Caco-2 (cell line): ENCODE measurements around the gene MREG. TPM values are rescaled to one million over a fixed set of nuclear protein-coding genes. Genes with fewer than 3 reads are reported as not detected.
A peak's percentile ranks its signal among the peaks of the same experiment; 100 is the strongest.
"Not testable (repeated sequence)": the region's sequence is repeated elsewhere in the genome, so short reads cannot be mapped to it uniquely, and the experiment has no call there.

ENCODE experiments used
- BruUV-seq: library from RNA; stranded (reverse); fragments of 400-500 nt; replicated peaks from 2 replicates; lab custom pipeline; 2021; lab: Mats Ljungman, UMichigan
- CTCF ChIA-PET: fragments of 300-600 bp; sonication (Branson Sonifier 250); formaldehyde crosslinking; loops from one replicate; lab custom pipeline; 2022; ENCODE audit warnings: antibody characterized with exemption; lab: Charles Lee
- POLR2A ChIA-PET: fragments of 300-600 bp; sonication (Branson Sonifier 250); formaldehyde crosslinking; loops from one replicate; lab custom pipeline; 2022; ENCODE audit warnings: antibody characterized with exemption; lab: Charles Lee
- DNase-seq, 2 experiments: peaks; one replicate each; pipeline versions ENCODE4 v3.0.0 to v3.0.0-alpha.2; 2020 to 2022
- H3K27me3 ChIP-seq: replicated peaks from 2 replicates; pipeline ENCODE4 v1.6.0; 2011; ENCODE audit warnings: low read length; ENCODE audit not compliant: control insufficient read depth, insufficient read depth
- H3K36me3 ChIP-seq: 2 replicates; pipeline ENCODE4 v1.5.1; 2011; ENCODE audit warnings: low read length; ENCODE audit not compliant: control insufficient read depth, insufficient read depth
- H3K4me1 ChIP-seq: fragments of 250-450 bp; sonication (Bioruptor Pico); 2 replicates; pipeline ENCODE4 v1.5.1; 2020; ENCODE audit warnings: mild to moderate bottlenecking
- H3K4me3 ChIP-seq: 2 replicates; pipeline ENCODE4 v1.5.1; 2011; ENCODE audit warnings: low read depth, mild to moderate bottlenecking, control low read depth, low read length
- H3K9me3 ChIP-seq: fragments of 250-450 bp; sonication (Bioruptor Pico); 2 replicates; pipeline ENCODE4 v1.5.1; 2020; ENCODE audit warnings: mild to moderate bottlenecking, moderate library complexity
- H3K27ac Mint-ChIP-seq: one replicate; pipeline ENCODE4 v1.8.0; 2022; ENCODE audit warnings: mixed read lengths; ENCODE audit not compliant: unreplicated experiment
- H3K27me3 Mint-ChIP-seq: one replicate; pipeline ENCODE4 v1.8.0; 2022; ENCODE audit warnings: mixed read lengths; ENCODE audit not compliant: insufficient read depth, unreplicated experiment
- H3K36me3 Mint-ChIP-seq: one replicate; pipeline ENCODE4 v1.8.0; 2022; ENCODE audit warnings: mild to moderate bottlenecking, mixed read lengths; ENCODE audit not compliant: insufficient read depth, unreplicated experiment
- H3K4me1 Mint-ChIP-seq: one replicate; pipeline ENCODE4 v1.8.0; 2022; ENCODE audit warnings: low read depth, mixed read lengths; ENCODE audit not compliant: unreplicated experiment
- H3K4me3 Mint-ChIP-seq: one replicate; pipeline ENCODE4 v1.8.0; 2022; ENCODE audit warnings: mild to moderate bottlenecking, moderate library complexity, mixed read lengths; ENCODE audit not compliant: unreplicated experiment
- H3K9me3 Mint-ChIP-seq: one replicate; pipeline ENCODE4 v1.8.0; 2022; ENCODE audit warnings: mixed read lengths; ENCODE audit not compliant: unreplicated experiment
- intact Hi-C: fragments of 100-400 bp; cut with micrococcal nuclease; formaldehyde crosslinking; loops from one replicate; pipeline ENCODE4 v1.10.0; 2022; ENCODE audit not compliant: unreplicated experiment
- total RNA-seq: library from RNA; stranded (reverse); gene quantifications from 2 replicates; pipeline ENCODE4 v1.2.3, GENCODE V29; 2022
- TF ChIP-seq, protein P1 (sequence below), 2 experiments: fragments of 200-600 bp in 1 of 2; IDR thresholded peaks; 1 replicate in 1 of 2; 2 replicates in 1 of 2; pipeline versions ENCODE4 v1.5.1 to v1.8.0; 2011 to 2022; ENCODE audit warnings: antibody characterized with exemption in 1 of 2, control low read depth in 1 of 2, inconsistent platforms in 1 of 2, low read depth in 1 of 2, low read length in 1 of 2, mild to moderate bottlenecking in 1 of 2, moderate library complexity in 1 of 2; ENCODE audit not compliant: insufficient read depth in 1 of 2, severe bottlenecking in 1 of 2, unreplicated experiment in 1 of 2

The MREG gene
- total RNA-seq, 1 experiment from 2014 or later: 43.8 TPM

DNA sequence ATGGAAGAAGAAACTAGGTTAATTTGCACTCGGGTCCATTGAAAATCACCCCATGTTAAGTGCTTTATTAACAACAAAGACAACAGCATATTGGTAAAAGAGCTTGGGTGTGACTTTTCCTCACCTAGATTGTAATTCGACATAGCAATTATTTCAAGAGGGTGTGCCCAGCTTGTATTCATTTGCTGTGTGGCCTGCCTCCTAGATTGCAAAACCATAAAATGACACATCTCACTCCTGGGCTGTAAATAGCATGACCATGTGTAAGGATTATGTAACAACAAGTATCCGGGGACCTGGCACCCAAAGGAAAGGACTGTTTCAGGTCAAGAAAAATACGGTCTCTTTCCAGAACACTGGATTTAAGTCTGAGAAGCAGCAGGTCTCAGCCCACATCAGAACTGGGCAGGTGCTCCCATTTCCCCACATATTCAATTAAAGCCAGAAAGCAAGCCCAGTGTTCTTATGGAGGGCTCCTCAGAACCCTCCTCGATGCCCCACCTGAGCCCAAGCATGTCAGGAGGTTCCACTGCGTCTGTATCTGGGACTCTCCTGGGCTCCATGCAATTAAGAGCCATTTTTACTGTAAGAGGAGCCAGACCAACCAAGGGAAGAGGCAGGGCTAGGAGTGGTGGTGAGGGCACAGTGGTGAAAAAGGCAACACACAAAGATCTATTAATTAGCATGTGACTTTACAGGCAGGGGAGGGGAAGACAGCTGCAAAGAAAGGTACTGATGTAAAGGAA is 39.2 kb downstream of the MREG start:
- POLR2A ChIA-PET: no interaction called here
- Histone ChIP-seq H3K4me1 (no peaks in the 10 kb centered on the region; the same call in 1 of the 2 replicates), H3K9me3 (no peaks in the 10 kb centered on the region), H3K27me3 (no peaks in the 10 kb centered on the region), H3K4me3 (no peak overlapping the region), H3K36me3 (no peaks in the 10 kb centered on the region)
- intact Hi-C loops: loop anchor here (2.0 kb wide), 1 partner anchor 23 kb away; no protein-coding TSS in a partner anchor
- TF ChIP-seq, protein P1, sequence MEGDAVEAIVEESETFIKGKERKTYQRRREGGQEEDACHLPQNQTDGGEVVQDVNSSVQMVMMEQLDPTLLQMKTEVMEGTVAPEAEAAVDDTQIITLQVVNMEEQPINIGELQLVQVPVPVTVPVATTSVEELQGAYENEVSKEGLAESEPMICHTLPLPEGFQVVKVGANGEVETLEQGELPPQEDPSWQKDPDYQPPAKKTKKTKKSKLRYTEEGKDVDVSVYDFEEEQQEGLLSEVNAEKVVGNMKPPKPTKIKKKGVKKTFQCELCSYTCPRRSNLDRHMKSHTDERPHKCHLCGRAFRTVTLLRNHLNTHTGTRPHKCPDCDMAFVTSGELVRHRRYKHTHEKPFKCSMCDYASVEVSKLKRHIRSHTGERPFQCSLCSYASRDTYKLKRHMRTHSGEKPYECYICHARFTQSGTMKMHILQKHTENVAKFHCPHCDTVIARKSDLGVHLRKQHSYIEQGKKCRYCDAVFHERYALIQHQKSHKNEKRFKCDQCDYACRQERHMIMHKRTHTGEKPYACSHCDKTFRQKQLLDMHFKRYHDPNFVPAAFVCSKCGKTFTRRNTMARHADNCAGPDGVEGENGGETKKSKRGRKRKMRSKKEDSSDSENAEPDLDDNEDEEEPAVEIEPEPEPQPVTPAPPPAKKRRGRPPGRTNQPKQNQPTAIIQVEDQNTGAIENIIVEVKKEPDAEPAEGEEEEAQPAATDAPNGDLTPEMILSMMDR (IDR thresholded peaks at IDR 0.05; ENCODE audit: insufficient read depth in 1 of 2, low read depth in 1 of 2, low read length in 1 of 2, severe bottlenecking in 1 of 2, unreplicated experiment in 1 of 2): no peak
- CTCF ChIA-PET: no interaction called here
- Mint-ChIP-seq H3K9me3 (no peaks in the 10 kb centered on the region), H3K4me3 (no peak overlapping the region), H3K27me3 (no peaks in the 10 kb centered on the region), H3K4me1 (peaks cover 14% of the 10 kb centered on the region), H3K36me3 (peaks cover 13% of the 10 kb centered on the region), H3K27ac (no peak overlapping the region)
- DNase-seq: peak in 1 of 2 experiments; percentile 27
- BruUV-seq: no TSS peak

DNA sequence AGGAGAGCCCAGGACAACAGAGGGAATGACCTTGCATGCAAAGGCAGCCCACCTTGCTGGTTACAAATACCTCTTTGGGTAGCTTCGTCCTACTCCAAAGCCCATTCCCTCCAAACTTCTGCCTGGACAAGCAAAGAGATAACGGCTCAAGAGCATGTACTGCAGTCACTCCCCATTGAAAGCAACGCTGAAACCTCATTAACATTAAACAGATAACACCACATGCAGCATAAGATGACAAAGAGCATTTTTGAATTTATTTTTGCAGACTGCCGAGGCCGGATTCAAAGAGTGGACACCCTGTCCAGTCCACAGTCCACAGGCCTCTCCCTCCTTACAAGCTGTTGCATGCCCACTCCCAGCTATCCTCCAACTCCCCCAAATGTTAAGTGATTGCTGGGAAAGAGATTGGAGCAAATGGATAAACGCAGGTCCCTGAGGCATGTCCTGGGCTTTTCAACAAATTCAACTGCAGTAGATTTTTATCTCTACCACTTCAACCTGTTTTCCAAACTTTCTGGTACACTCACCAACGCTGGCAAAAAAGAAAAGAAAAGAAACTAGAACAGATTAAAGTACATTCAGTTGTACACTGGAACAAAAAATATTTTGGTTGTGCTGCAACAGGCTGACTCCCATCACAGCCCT is 40.1 kb downstream of the MREG start:
- intact Hi-C loops: no loop called here
- Histone ChIP-seq H3K27me3 (no peaks in the 10 kb centered on the region), H3K9me3 (no peaks in the 10 kb centered on the region), H3K4me3 (no peak overlapping the region), H3K36me3 (no peaks in the 10 kb centered on the region), H3K4me1 (no peaks in the 10 kb centered on the region; the same call in 1 of the 2 replicates)
- Mint-ChIP-seq H3K27ac (no peak overlapping the region), H3K4me3 (no peak overlapping the region), H3K36me3 (peaks cover 13% of the 10 kb centered on the region), H3K4me1 (peaks cover 14% of the 10 kb centered on the region), H3K9me3 (no peaks in the 10 kb centered on the region), H3K27me3 (no peaks in the 10 kb centered on the region)
- DNase-seq: no peak
- POLR2A ChIA-PET: no interaction called here
- TF ChIP-seq, protein P1 (IDR thresholded peaks at IDR 0.05; ENCODE audit: insufficient read depth in 1 of 2, low read depth in 1 of 2, low read length in 1 of 2, severe bottlenecking in 1 of 2, unreplicated experiment in 1 of 2): no peak
- CTCF ChIA-PET: no interaction called here
- no TSS peak for BruUV-seq

DNA sequence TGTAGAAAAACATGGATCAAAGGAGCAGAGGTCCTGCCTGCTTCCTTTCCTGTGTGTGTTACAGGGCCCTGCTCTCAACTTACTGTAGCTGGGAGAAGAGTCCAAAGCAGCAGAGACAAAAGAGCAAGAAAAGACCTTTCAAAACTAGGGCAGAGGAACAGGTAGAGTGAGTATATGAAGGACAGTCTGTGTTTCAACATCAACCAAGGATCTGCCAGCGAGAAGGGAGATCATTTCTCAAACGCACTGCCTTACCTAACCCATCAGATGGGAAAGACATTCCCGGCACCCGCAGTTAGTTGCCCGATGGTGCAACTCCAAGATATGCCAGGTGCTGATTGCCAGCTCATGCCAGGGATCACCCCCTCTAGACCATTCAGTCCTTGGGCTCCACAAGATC is 41.7 kb downstream of the MREG start:
- Histone ChIP-seq H3K27me3 (no peaks in the 10 kb centered on the region), H3K9me3 (no peaks in the 10 kb centered on the region), H3K36me3 (no peaks in the 10 kb centered on the region), H3K4me1 (no peaks in the 10 kb centered on the region; the same call in 1 of the 2 replicates), H3K4me3 (no peak overlapping the region)
- no peaks in the 10 kb centered on the region for H3K9me3 Mint-ChIP-seq
- no TSS peak for BruUV-seq
- POLR2A ChIA-PET: no interaction called here
- intact Hi-C loops: no loop called here
- TF ChIP-seq, protein P1 (IDR thresholded peaks at IDR 0.05; ENCODE audit: insufficient read depth in 1 of 2, low read depth in 1 of 2, low read length in 1 of 2, severe bottlenecking in 1 of 2, unreplicated experiment in 1 of 2): no peak
- peaks cover 6% of the 10 kb centered on the region for H3K4me1 Mint-ChIP-seq
- H3K4me3 Mint-ChIP-seq: no peak overlapping the region
- peaks cover 13% of the 10 kb centered on the region for H3K36me3 Mint-ChIP-seq
- no peaks in the 10 kb centered on the region for H3K27me3 Mint-ChIP-seq
- CTCF ChIA-PET: no interaction called here
- no peak for DNase-seq
- no peak overlapping the region for H3K27ac Mint-ChIP-seq

DNA sequence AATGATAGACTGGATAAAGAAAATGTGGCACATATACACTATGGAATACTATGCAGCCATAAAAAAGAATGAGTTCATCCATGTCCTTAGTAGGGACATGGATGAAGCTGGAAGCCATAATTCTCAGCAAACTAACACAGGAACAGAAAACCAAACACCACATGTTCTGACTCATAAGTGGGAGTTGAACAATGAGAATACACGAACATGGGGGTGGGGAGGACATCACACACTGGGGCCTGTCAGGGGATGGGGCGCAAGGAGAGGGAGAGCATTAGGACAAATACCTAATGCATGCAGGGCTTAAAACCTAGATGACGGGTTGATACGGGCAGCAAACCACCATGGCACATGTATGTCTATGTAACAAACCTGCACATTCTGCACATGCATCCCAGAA is 42.5 kb downstream of the MREG start:
- H3K4me1 Mint-ChIP-seq: peaks cover 10% of the 10 kb centered on the region
- DNase-seq, H3K27ac Mint-ChIP-seq, BruUV-seq, H3K9me3 ChIP-seq, intact Hi-C loops, H3K9me3 Mint-ChIP-seq, H3K36me3 ChIP-seq, H3K27me3 Mint-ChIP-seq, CTCF ChIA-PET, H3K4me3 ChIP-seq, H3K4me3 Mint-ChIP-seq, H3K27me3 ChIP-seq, POLR2A ChIA-PET, H3K4me1 ChIP-seq: not testable (repeated sequence)
- peaks cover 13% of the 10 kb centered on the region for H3K36me3 Mint-ChIP-seq
